ENCODE results near the gene AGAP1.

DNA sequence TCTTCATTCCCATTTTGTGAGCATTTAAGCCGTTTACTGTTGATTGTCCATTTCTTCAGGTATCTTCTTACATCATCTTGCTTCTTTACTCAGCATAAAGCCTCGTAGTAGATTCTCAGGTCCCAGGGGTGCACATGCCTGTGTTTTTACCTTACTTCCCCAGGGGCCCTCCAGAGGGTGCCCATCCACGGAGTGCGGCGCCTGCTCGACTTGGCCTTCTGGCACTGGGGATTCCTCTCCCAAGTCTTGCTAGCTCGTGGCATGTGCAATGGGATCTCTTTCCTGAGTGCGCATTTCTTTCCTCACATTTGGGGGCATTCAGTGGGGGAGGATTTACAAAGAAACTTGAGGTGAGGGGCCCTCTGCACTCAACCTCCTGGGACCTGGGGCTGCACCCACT, 148.1 kb downstream of the AGAP1 start:
- TF ChIP-seq EZH2 (IDR thresholded peaks at IDR 0.05; ENCODE audit: insufficient read depth, low read length): no peak
- TF ChIP-seq, protein P1, sequence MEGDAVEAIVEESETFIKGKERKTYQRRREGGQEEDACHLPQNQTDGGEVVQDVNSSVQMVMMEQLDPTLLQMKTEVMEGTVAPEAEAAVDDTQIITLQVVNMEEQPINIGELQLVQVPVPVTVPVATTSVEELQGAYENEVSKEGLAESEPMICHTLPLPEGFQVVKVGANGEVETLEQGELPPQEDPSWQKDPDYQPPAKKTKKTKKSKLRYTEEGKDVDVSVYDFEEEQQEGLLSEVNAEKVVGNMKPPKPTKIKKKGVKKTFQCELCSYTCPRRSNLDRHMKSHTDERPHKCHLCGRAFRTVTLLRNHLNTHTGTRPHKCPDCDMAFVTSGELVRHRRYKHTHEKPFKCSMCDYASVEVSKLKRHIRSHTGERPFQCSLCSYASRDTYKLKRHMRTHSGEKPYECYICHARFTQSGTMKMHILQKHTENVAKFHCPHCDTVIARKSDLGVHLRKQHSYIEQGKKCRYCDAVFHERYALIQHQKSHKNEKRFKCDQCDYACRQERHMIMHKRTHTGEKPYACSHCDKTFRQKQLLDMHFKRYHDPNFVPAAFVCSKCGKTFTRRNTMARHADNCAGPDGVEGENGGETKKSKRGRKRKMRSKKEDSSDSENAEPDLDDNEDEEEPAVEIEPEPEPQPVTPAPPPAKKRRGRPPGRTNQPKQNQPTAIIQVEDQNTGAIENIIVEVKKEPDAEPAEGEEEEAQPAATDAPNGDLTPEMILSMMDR (IDR thresholded peaks at IDR 0.05; ENCODE audit: insufficient read depth, low read depth, low read length): no peak
